Mucosa of stomach (tissue), 1 donor: Measurements from ENCODE around the gene CD3G.
"Not testable (repeated sequence)": the region's sequence is repeated elsewhere in the genome, so short reads cannot be mapped to it uniquely, and the experiment has no call there.

Source experiments
- H3K27me3 ChIP-seq: one replicate; pipeline ENCODE4 v1.7.0; 2013; ENCODE audit warnings: mild to moderate bottlenecking, low read length; ENCODE audit not compliant: control insufficient read depth, insufficient read depth
- H3K36me3 ChIP-seq: one replicate; pipeline ENCODE4 v1.7.0; 2013; ENCODE audit warnings: low read length; ENCODE audit not compliant: control insufficient read depth, insufficient read depth
- H3K4me1 ChIP-seq: one replicate; pipeline ENCODE4 v1.7.0; 2013; ENCODE audit warnings: mild to moderate bottlenecking, low read length; ENCODE audit not compliant: control insufficient read depth, insufficient read depth
- H3K4me3 ChIP-seq: one replicate; pipeline ENCODE4 v1.7.0; 2013; ENCODE audit warnings: low read length
- H3K9ac ChIP-seq: one replicate; pipeline ENCODE4 v1.7.0; 2013; ENCODE audit warnings: mild to moderate bottlenecking, low read length, moderate library complexity
- H3K9me3 ChIP-seq: one replicate; pipeline ENCODE4 v1.7.0; 2013; ENCODE audit warnings: mild to moderate bottlenecking, low read length, moderate library complexity; ENCODE audit not compliant: control insufficient read depth
- donor health status: Pancreatic carcinoma.

Gene CD3G

GRCh38 chr11:118343981-118344515 is at the start of gene CD3G:
CD3G (plus strand) TSS chr11:118344344; CDS start chr11:118344424, 80 bp downstream.
- Histone ChIP-seq H3K36me3 (no peaks in the 10 kb centered on the region), H3K9ac (no peak within 1 kb of the TSS), H3K27me3 (no peaks in the 10 kb centered on the region), H3K4me3 (no peak within 1 kb of the TSS), H3K4me1 (peaks cover 4% of the 10 kb centered on the region), H3K9me3 (no peaks in the 10 kb centered on the region)

GRCh38 chr11:118295199-118295598 is 48.9 kb upstream of the CD3G start:
- peaks cover 3% of the 10 kb centered on the region for H3K27me3 ChIP-seq
- H3K4me3 ChIP-seq, result no peak overlapping the region
- H3K4me1 ChIP-seq, result peaks cover 21% of the 10 kb centered on the region
- H3K9me3 ChIP-seq, result no peaks in the 10 kb centered on the region
- no peaks in the 10 kb centered on the region for H3K36me3 ChIP-seq
- no peak overlapping the region for H3K9ac ChIP-seq

GRCh38 chr11:118295815-118296454 is 48.2 kb upstream of the CD3G start:
- no peaks in the 10 kb centered on the region for H3K36me3 ChIP-seq
- no peak overlapping the region for H3K4me3 ChIP-seq
- peaks cover 21% of the 10 kb centered on the region for H3K4me1 ChIP-seq
- H3K27me3 ChIP-seq, result peaks cover 3% of the 10 kb centered on the region
- H3K9ac ChIP-seq, result no peak overlapping the region
- no peaks in the 10 kb centered on the region for H3K9me3 ChIP-seq

- no peaks in the 10 kb centered on the region for H3K27me3 ChIP-seq
- H3K9me3 ChIP-seq, result no peaks in the 10 kb centered on the region
- H3K9ac ChIP-seq, result no peak overlapping the region
- H3K4me3 ChIP-seq, result no peak overlapping the region
- H3K4me1 ChIP-seq, result no peaks in the 10 kb centered on the region
- H3K36me3 ChIP-seq, result no peaks in the 10 kb centered on the region
These were observed 42.4 kb upstream of the CD3G start for GRCh38 chr11:118301600-118302195.

DNA sequence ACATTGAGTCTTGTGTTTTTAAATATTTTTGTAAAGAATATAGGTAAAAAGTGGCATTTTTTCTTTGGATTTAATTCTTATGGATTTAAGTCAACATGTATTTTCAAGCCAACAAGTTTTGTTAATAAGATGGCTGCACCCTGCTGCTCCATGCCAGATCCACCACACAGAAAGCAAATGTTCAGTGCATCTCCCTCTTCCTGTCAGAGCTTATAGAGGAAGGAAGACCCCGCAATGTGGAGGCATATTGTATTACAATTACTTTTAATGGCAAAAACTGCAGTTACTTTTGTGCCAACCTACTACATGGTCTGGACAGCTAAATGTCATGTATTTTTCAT is 39.9 kb upstream of the CD3G start:
- Histone ChIP-seq H3K36me3 (no peaks in the 10 kb centered on the region), H3K4me1 (no peaks in the 10 kb centered on the region), H3K27me3 (no peaks in the 10 kb centered on the region), H3K9me3 (no peaks in the 10 kb centered on the region), H3K4me3 (no peak overlapping the region), H3K9ac (no peak overlapping the region)

DNA sequence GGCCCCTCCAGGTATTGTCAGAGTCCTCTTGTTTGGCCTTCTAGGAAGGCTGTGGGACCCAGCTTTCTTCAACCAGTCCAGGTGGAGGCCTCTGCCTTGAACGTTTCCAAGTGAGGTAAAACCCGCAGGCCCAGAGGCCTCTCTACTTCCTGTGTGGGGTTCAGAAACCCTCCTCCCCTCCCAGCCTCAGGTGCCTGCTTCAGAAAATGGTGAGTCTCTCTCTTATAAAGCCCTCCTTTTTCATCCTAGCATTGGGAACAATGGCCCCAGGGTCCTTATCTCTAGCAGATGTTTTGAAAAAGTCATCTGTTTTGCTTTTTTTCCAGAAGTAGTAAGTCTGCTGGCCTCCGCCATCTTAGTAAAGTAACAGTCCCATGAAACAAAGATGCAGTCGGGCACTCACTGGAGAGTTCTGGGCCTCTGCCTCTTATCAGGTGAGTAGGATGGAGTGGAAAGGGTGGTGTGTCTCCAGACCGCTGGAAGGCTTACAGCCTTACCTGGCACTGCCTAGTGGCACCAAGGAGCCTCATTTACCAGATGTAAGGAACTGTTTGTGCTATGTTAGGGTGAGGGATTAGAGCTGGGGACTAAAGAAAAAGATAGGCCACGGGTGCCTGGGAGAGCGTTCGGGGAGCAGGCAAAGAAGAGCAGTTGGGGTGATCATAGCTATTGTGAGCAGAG is 39.4 kb upstream of the CD3G start, which contains the start of gene CD3E:
TSS of gene CD3E (plus strand) at position 163 of the 681 bp plus-strand sequence. CDS start at position 386, 223 bp downstream.
- H3K4me3 ChIP-seq, result no peak within 1 kb of the TSS
- H3K9ac ChIP-seq, result no peak within 1 kb of the TSS
- H3K9me3 ChIP-seq, result no peaks in the 10 kb centered on the region
- H3K27me3 ChIP-seq, result no peaks in the 10 kb centered on the region
- H3K36me3 ChIP-seq, result no peaks in the 10 kb centered on the region
- H3K4me1 ChIP-seq, result no peaks in the 10 kb centered on the region

DNA sequence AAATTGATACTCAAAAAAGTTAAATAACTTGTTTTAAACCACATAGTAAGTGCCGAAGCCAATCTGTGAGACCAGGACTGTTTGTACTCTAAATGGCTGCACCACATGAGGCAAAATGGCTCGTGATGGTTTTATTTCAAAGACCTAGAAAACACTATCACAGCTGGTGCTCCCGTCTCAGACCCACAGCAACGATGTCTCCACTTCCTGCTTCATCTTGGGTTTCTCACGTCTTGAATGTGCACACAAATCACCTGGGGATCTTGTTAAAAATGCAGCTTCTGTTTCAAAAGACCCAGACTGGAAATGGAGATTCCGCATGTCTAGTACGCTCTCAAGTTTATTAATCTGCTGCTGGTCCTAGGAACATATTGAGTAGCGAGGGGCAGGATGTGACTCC is 38.4 kb upstream of the CD3G start:
- Histone ChIP-seq H3K4me1 (peaks cover under 1% of the 10 kb centered on the region), H3K9me3 (no peaks in the 10 kb centered on the region), H3K9ac (no peak overlapping the region), H3K27me3 (no peaks in the 10 kb centered on the region), H3K4me3 (no peak overlapping the region), H3K36me3 (no peaks in the 10 kb centered on the region)

- Histone ChIP-seq H3K9ac (no peak overlapping the region), H3K4me1 (peaks cover 9% of the 10 kb centered on the region), H3K9me3 (no peaks in the 10 kb centered on the region), H3K27me3 (no peaks in the 10 kb centered on the region), H3K4me3 (no peak overlapping the region), H3K36me3 (no peaks in the 10 kb centered on the region)
These were observed 37.6 kb upstream of the CD3G start for GRCh38 chr11:118306556-118306955.

- H3K27me3 ChIP-seq, H3K36me3 ChIP-seq, H3K4me3 ChIP-seq, H3K9ac ChIP-seq, H3K9me3 ChIP-seq: not testable (repeated sequence)
- peaks cover 31% of the 10 kb centered on the region for H3K4me1 ChIP-seq
These were observed 35.1 kb upstream of the CD3G start for GRCh38 chr11:118308995-118309528.

DNA sequence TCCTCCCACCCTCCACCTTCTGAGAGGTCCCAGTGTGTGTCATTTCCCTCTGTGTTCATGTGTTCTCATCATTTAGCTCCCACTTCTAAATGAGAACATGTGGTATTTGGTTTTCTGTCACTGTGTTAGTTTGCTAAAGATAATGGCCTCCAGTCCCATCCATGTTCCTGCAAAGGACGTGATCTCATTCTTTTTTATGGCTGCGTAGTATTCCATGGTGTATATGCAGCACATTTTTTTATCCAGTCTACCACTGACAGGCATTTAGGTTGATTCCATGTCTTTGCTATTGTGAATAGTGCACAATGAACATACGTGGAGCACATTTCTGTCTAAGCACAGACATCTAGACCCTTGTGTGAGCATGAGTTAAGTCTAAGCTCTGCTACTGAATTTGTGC is 33.9 kb upstream of the CD3G start:
- peaks cover 6% of the 10 kb centered on the region for H3K27me3 ChIP-seq

GRCh38 chr11:118310781-118311485 is 33.2 kb upstream of the CD3G start:
- Histone ChIP-seq H3K9ac (peak overlapping the region; percentile 31), H3K4me3 (no peak overlapping the region), H3K9me3 (no peaks in the 10 kb centered on the region), H3K36me3 (no peaks in the 10 kb centered on the region), H3K4me1 (peaks cover 49% of the 10 kb centered on the region), H3K27me3 (peaks cover 6% of the 10 kb centered on the region)

More for the DNA sequence above, 33.9 kb upstream of the CD3G start:
- H3K9me3 ChIP-seq, result no peaks in the 10 kb centered on the region
- H3K4me3 ChIP-seq, result no peak overlapping the region
- H3K4me1 ChIP-seq, result peaks cover 42% of the 10 kb centered on the region
- H3K9ac ChIP-seq, result no peak overlapping the region
- no peaks in the 10 kb centered on the region for H3K36me3 ChIP-seq
